PC-9 (cell line): ENCODE data around the gene UBAC1. TPM values are rescaled to one million over a fixed set of nuclear protein-coding genes. Genes with fewer than 3 reads are reported as not detected.

Source experiments
- BruUV-seq: library from RNA; stranded (reverse); fragments of 400-500 nt; replicated peaks from 2 replicates; lab custom pipeline; 2021; lab: Mats Ljungman, UMichigan
- CTCF ChIA-PET: fragments of 300-600 bp; sonication (Branson Sonifier 250); formaldehyde crosslinking; loops from one replicate; lab custom pipeline; 2022; ENCODE audit warnings: antibody characterized with exemption; lab: Charles Lee
- POLR2A ChIA-PET: fragments of 300-600 bp; sonication (Branson Sonifier 250); formaldehyde crosslinking; loops from one replicate; lab custom pipeline; 2022; ENCODE audit warnings: antibody characterized with exemption; ENCODE audit not compliant: unreplicated experiment; lab: Charles Lee
- DNase-seq, 2 experiments: peaks; one replicate each; pipeline versions ENCODE4 v3.0.0 to v3.0.0-alpha.2; 2015 to 2022; ENCODE audit warnings: mixed read lengths in 1 of 2
- H2AFZ ChIP-seq: fragments of 200-600 bp; sonication (generic); 2 replicates; pipeline ENCODE4 v1.8.1; 2017; ENCODE audit warnings: antibody characterized with exemption
- H3F3A ChIP-seq: fragments of 200-600 bp; sonication (generic); 2 replicates; pipeline ENCODE4 v1.8.1; 2017; ENCODE audit warnings: antibody characterized with exemption, mild to moderate bottlenecking, low read depth; ENCODE audit not compliant: insufficient read depth
- H3K27ac ChIP-seq: fragments of 200-600 bp; sonication (generic); 2 replicates; pipeline ENCODE4 v1.6.1; 2016; ENCODE audit warnings: mixed run types
- H3K27me3 ChIP-seq: fragments of 200-600 bp; sonication (generic); 2 replicates; pipeline ENCODE4 v1.6.1; 2016; ENCODE audit warnings: low read depth, mixed run types; ENCODE audit not compliant: insufficient read depth
- H3K36me3 ChIP-seq: fragments of 200-600 bp; sonication (generic); 2 replicates; pipeline ENCODE4 v1.6.1; 2016; ENCODE audit warnings: low read depth, mixed run types
- H3K4me1 ChIP-seq: fragments of 200-600 bp; sonication (generic); replicated peaks from 2 replicates; pipeline ENCODE4 v1.6.1; 2016; ENCODE audit warnings: mixed run types; ENCODE audit not compliant: insufficient read depth
- H3K4me2 ChIP-seq: fragments of 200-600 bp; sonication (generic); 2 replicates; pipeline ENCODE4 v1.6.1; 2017; ENCODE audit warnings: mixed run types
- H3K4me3 ChIP-seq: fragments of 200-600 bp; sonication (generic); 2 replicates; pipeline ENCODE4 v1.6.1; 2016; ENCODE audit warnings: mixed run types
- H3K79me2 ChIP-seq: fragments of 200-600 bp; sonication (generic); 2 replicates; pipeline ENCODE4 v1.6.1; 2017; ENCODE audit warnings: low read depth, mixed run types
- H3K9me2 ChIP-seq: fragments of 200-600 bp; sonication (generic); 2 replicates; pipeline ENCODE4 v1.8.1; 2017; ENCODE audit warnings: mild to moderate bottlenecking; ENCODE audit not compliant: insufficient read depth
- H3K9me3 ChIP-seq: fragments of 200-600 bp; sonication (generic); 2 replicates; pipeline ENCODE4 v1.8.1; 2016; ENCODE audit warnings: low read depth; ENCODE audit not compliant: insufficient read depth
- H4K20me1 ChIP-seq: fragments of 200-600 bp; sonication (generic); 2 replicates; pipeline ENCODE4 v1.8.1; 2017; ENCODE audit not compliant: insufficient read depth
- CTCF ChIP-seq: fragments of 200-600 bp; sonication (generic); conservative IDR thresholded peaks from 2 replicates; pipeline ENCODE4 v1.6.1; 2017; ENCODE audit warnings: mixed run types, antibody characterized with exemption, mild to moderate bottlenecking, moderate library complexity
- EZH2 ChIP-seq: fragments of 200-600 bp; sonication (generic); IDR thresholded peaks from 2 replicates; pipeline ENCODE4 v1.8.0; 2017; ENCODE audit warnings: antibody characterized with exemption, low read depth
- intact Hi-C: fragments of 100-400 bp; cut with micrococcal nuclease; formaldehyde crosslinking; loops from one replicate; pipeline ENCODE4 v1.10.0; 2022; ENCODE audit not compliant: unreplicated experiment
- total RNA-seq: library from RNA; stranded (reverse); gene quantifications from 2 replicates; pipeline ENCODE4 v1.2.3, GENCODE V29; 2021

Gene UBAC1
- total RNA-seq, 1 experiment from 2014 or later: 27.6 TPM

- H4K20me1 ChIP-seq: no peaks in the 10 kb centered on the region
- no peaks in the 10 kb centered on the region for H3K79me2 ChIP-seq
- H3K9me3 ChIP-seq: no peaks in the 10 kb centered on the region
- no peak for TF ChIP-seq EZH2
- no TSS peak for BruUV-seq
- no peaks in the 10 kb centered on the region for H3F3A ChIP-seq
- no peak for DNase-seq
- H3K4me1 ChIP-seq: no peaks in the 10 kb centered on the region
- no peak overlapping the region for H3K27ac ChIP-seq
- no peak overlapping the region for H2AFZ ChIP-seq
- H3K4me2 ChIP-seq: no peak overlapping the region
- no peaks in the 10 kb centered on the region for H3K36me3 ChIP-seq
- POLR2A ChIA-PET: no interaction called here
- CTCF ChIA-PET: no interaction called here
- no peaks in the 10 kb centered on the region for H3K27me3 ChIP-seq
- no peak overlapping the region for H3K4me3 ChIP-seq
- intact Hi-C loops: no loop called here
- H3K9me2 ChIP-seq: no peaks in the 10 kb centered on the region
Observed at GRCh38 chr9:135976531-135976930, 15.4 kb upstream of the UBAC1 start.

- no TSS peak for BruUV-seq
- no peak overlapping the region for H3K4me2 ChIP-seq
- TF ChIP-seq EZH2: no peak
- no peak for TF ChIP-seq CTCF
- H3K79me2 ChIP-seq: no peaks in the 10 kb centered on the region
- H3F3A ChIP-seq: no peaks in the 10 kb centered on the region
- no peaks in the 10 kb centered on the region for H3K27me3 ChIP-seq
- intact Hi-C loops: no loop called here
- no peak overlapping the region for H3K4me3 ChIP-seq
- H3K9me2 ChIP-seq: no peaks in the 10 kb centered on the region
- H3K4me1 ChIP-seq: no peaks in the 10 kb centered on the region
- H3K9me3 ChIP-seq: no peaks in the 10 kb centered on the region
- H3K36me3 ChIP-seq: no peaks in the 10 kb centered on the region
- ChIA-PET POLR2A (no interaction called here), CTCF (no interaction called here)
- no peak overlapping the region for H3K27ac ChIP-seq
- no peak for DNase-seq
- no peak overlapping the region for H2AFZ ChIP-seq
- no peaks in the 10 kb centered on the region for H4K20me1 ChIP-seq
Observed at GRCh38 chr9:135975834-135976233, 14.7 kb upstream of the UBAC1 start.

- no peak for TF ChIP-seq CTCF
- TF ChIP-seq EZH2: no peak
- no peaks in the 10 kb centered on the region for H3K36me3 ChIP-seq
- ChIA-PET POLR2A (no interaction called here), CTCF (no interaction called here)
- no peaks in the 10 kb centered on the region for H3K79me2 ChIP-seq
- H3K27me3 ChIP-seq: no peaks in the 10 kb centered on the region
- no peak overlapping the region for H3K27ac ChIP-seq
- DNase-seq: no peak
- no TSS peak for BruUV-seq
- H3K9me3 ChIP-seq: no peaks in the 10 kb centered on the region
- intact Hi-C loops: no loop called here
- H3K4me2 ChIP-seq: no peak overlapping the region
- no peaks in the 10 kb centered on the region for H4K20me1 ChIP-seq
- H3F3A ChIP-seq: no peaks in the 10 kb centered on the region
- H3K4me1 ChIP-seq: no peaks in the 10 kb centered on the region
- no peak overlapping the region for H2AFZ ChIP-seq
- H3K9me2 ChIP-seq: no peaks in the 10 kb centered on the region
- H3K4me3 ChIP-seq: no peak overlapping the region
Observed at GRCh38 chr9:135974220-135974573, 13.0 kb upstream of the UBAC1 start.
